GM23338 (cell line): ENCODE data around the gene TRIM43.

ENCODE experiments used
- CREB1 ChIP-seq: fragments of 250-450 bp; sonication (Bioruptor Pico); IDR thresholded peaks from 2 replicates; pipeline ENCODE4 v1.5.0; 2020; ENCODE audit warnings: low read depth, mild to moderate bottlenecking, moderate library complexity
- CTCF ChIP-seq, 2 experiments: fragments of 200-600 bp in 1 of 2; sonication (generic) in 1 of 2; conservative IDR thresholded peaks; 2 replicates each; pipeline versions ENCODE4 v1.5.1 to v1.6.1; 2016 to 2017; ENCODE audit warnings: antibody characterized with exemption in 2 of 2, low read depth in 2 of 2, mild to moderate bottlenecking in 2 of 2, moderate library complexity in 1 of 2
- ZNF462 ChIP-seq: fragments of 250-450 bp; sonication (Bioruptor Pico); IDR thresholded peaks from 2 replicates; pipeline ENCODE4 v1.5.0; 2020; ENCODE audit warnings: mild to moderate bottlenecking, moderate library complexity

GRCh38 chr2:95575857-95576256, 15.9 kb upstream of the TRIM43 start:
- TF ChIP-seq CTCF (conservative IDR thresholded peaks at IDR 0.05; ENCODE audit: low read depth in 2 of 2) (no peak), CREB1 (no peak), ZNF462 (CRISPR knock-in tag) (no peak)
